H1 (cell line): Measurements from ENCODE around the gene CHCHD6. TPM values are rescaled to one million over a fixed set of nuclear protein-coding genes. Genes with fewer than 3 reads are reported as not detected.

ENCODE experiments used
- RNF2 ChIP-seq: fragments of 200-900, 300-1000 bp; sonication (generic); IDR thresholded peaks from 2 replicates; pipeline ENCODE4 v1.7.1; 2016; ENCODE audit warnings: borderline replicate concordance, low read depth, mild to moderate bottlenecking, antibody characterized with exemption, low read length; ENCODE audit not compliant: poor library complexity, severe bottlenecking; ENCODE audit errors: missing control alignments
- TAF1 ChIP-seq: IDR thresholded peaks from 2 replicates; pipeline ENCODE4 v1.6.1; 2011; ENCODE audit warnings: mild to moderate bottlenecking, low read depth, low read length
- polyA plus RNA-seq, 7 experiments: library from polyadenylated mRNA; depleted of rRNA in 3 of 7; stranded (reverse) in 5 of 7; unstranded in 2 of 7; fragments of >200 nt in 5 of 7; fragments of 200-250 nt in 2 of 7; gene quantifications; 1 replicate in 5 of 7; 2 replicates in 1 of 7; 4 replicates in 1 of 7; pipeline versions ENCODE4 v1.2.1 to v1.2.3, GENCODE V29; 2011 to 2013; ENCODE audit warnings: missing spikeins in 2 of 7, mixed read lengths in 2 of 7
- total RNA-seq: library from RNA; stranded (reverse); fragmentation: NEBNext Ultra II Directional; extraction: Animal tissue kit (Norgen Biotek cat#: 25700); gene quantifications from 2 replicates; pipeline ENCODE4 v1.2.1, GENCODE V29; 2021

CHCHD6 gene
- total and polyA plus RNA-seq, 2 of the 8 experiments (the other 6 are each of a cell fraction or from before 2014, with no cell fraction given) = 32.4 to 37.6 TPM

DNA sequence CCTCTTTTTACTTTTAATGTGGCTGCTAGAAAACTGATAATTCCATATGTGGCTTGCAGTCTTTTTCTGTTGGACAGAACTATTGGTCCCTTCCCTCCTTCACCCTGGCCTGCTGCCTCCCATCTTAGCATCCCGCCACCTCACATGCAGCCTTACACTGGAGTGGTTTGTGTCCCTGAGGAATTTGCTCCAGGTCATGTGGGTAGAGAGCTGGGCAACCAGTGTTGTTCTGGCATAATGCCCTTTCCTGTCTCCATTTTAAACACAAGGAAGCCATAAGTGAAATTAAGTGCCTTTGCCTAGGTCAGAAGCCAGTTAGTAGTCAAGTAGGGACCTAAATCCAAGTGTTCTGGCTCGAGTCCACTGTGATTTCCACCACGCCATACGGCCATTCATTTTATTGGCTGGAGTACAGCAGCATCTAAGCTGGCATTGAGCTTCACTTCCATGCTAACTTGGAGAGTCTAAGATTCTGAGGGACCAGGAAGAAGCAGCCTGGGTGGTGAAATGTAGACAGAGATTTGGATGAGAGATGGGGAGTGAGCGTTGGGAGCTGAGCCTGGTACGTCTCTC, 232.9 kb downstream of the CHCHD6 start (continued):
- TF ChIP-seq RNF2 (no peak), TAF1 (no peak)
